GM12872 (cell line): ENCODE results near the gene RBPJL.

Experiments used
- CTCF ChIP-seq: IDR thresholded peaks from 3 replicates; pipeline ENCODE4 v1.5.1; 2011; ENCODE audit warnings: low read depth, mild to moderate bottlenecking, low read length, moderate library complexity; ENCODE audit not compliant: insufficient read depth

The RBPJL gene

GRCh38 chr20:45336530-45337366, 30.1 kb downstream of the RBPJL start:
- TF ChIP-seq CTCF, result no peak

- TF ChIP-seq CTCF, result no peak
These were observed 30.9 kb downstream of the RBPJL start for GRCh38 chr20:45337367-45338120.

GRCh38 chr20:45338121-45339030, 31.7 kb downstream of the RBPJL start:
- no peak for TF ChIP-seq CTCF

- no peak for TF ChIP-seq CTCF
These were observed 32.4 kb downstream of the RBPJL start for GRCh38 chr20:45339084-45339483.

- no peak for TF ChIP-seq CTCF
These were observed 33.2 kb downstream of the RBPJL start for GRCh38 chr20:45339799-45340198.

GRCh38 chr20:45340236-45340847, 33.7 kb downstream of the RBPJL start:
- TF ChIP-seq CTCF, result no peak
